Germinal center (tissue), 1 donor: ENCODE results near the gene MRPL21.
A peak's percentile ranks its signal among the peaks of the same experiment; 100 is the strongest.
"Not testable (repeated sequence)": the region's sequence is repeated elsewhere in the genome, so short reads cannot be mapped to it uniquely, and the experiment has no call there.

ENCODE experiments used
- DNase-seq: peaks from one replicate; pipeline ENCODE4 v3.0.0; 2012; ENCODE audit warnings: mixed read lengths, low spot score

The MRPL21 gene

GRCh38 chr11:68867066-68867465 lies 36.6 kb downstream of the MRPL21 start:
- DNase-seq, result no peak

GRCh38 chr11:68865241-68865640 lies 38.4 kb downstream of the MRPL21 start:
- no peak for DNase-seq

GRCh38 chr11:68863553-68864265 lies 39.9 kb downstream of the MRPL21 start:
- DNase-seq, result no peak

GRCh38 chr11:68862421-68862820 lies 41.2 kb downstream of the MRPL21 start:
- DNase-seq, result no peak

GRCh38 chr11:68859123-68859522 lies 44.5 kb downstream of the MRPL21 start:
- no peak for DNase-seq

- DNase-seq, result no peak
Measured at GRCh38 chr11:68857037-68857586, 46.5 kb downstream of the MRPL21 start.

GRCh38 chr11:68856425-68857030 lies 47.1 kb downstream of the MRPL21 start:
- DNase-seq, result not testable (repeated sequence)

GRCh38 chr11:68855205-68855981 lies 48.2 kb downstream of the MRPL21 start:
- peak; percentile 54 for DNase-seq

GRCh38 chr11:68854273-68854958 lies 49.2 kb downstream of the MRPL21 start:
- no peak for DNase-seq

- no peak for DNase-seq
Measured at GRCh38 chr11:68852628-68853027, 51.0 kb downstream of the MRPL21 start.

GRCh38 chr11:68848429-68848828 lies 55.2 kb downstream of the MRPL21 start:
- no peak for DNase-seq

- no peak for DNase-seq
Measured at GRCh38 chr11:68847395-68847794, 56.2 kb downstream of the MRPL21 start.

GRCh38 chr11:68845351-68846002 lies 58.2 kb downstream of the MRPL21 start:
- no peak for DNase-seq

- DNase-seq, result no peak
Measured at GRCh38 chr11:68844801-68845200, 58.8 kb downstream of the MRPL21 start.

- no peak for DNase-seq
Measured at GRCh38 chr11:68844376-68844775, 59.3 kb downstream of the MRPL21 start.

GRCh38 chr11:68843703-68844312 lies 59.8 kb downstream of the MRPL21 start:
- DNase-seq, result peak; percentile 82

- peak; percentile 53 for DNase-seq
Measured at GRCh38 chr11:68843052-68843561, 60.5 kb downstream of the MRPL21 start.

GRCh38 chr11:68842427-68843051 lies 61.1 kb downstream of the MRPL21 start:
- DNase-seq, result no peak

- DNase-seq, result peak; percentile 75
Measured at GRCh38 chr11:68841718-68842426, 61.8 kb downstream of the MRPL21 start, which contains the start of gene CPT1A. TSS of gene CPT1A (minus strand) at chr11:68841916. CDS start at chr11:68815474, 26,442 bp downstream.
